GM19240 (cell line): ENCODE measurements around the gene KANSL1.
"Not testable (repeated sequence)": the region's sequence is repeated elsewhere in the genome, so short reads cannot be mapped to it uniquely, and the experiment has no call there.

Experiments used
- DNase-seq: peaks from one replicate; pipeline ENCODE4 v3.0.0; 2011; ENCODE audit warnings: low spot score; ENCODE audit not compliant: insufficient read length

The KANSL1 gene

GRCh38 chr17:46193151-46193625 lies at the start of gene KANSL1:
TSS of gene KANSL1 (minus strand) at chr17:46193429. CDS start at chr17:46172143, 21,286 bp downstream.
- DNase-seq: peak; percentile 85

- not testable (repeated sequence) for DNase-seq
Observed at GRCh38 chr17:46231359-46231758, 38.1 kb upstream of the KANSL1 start.

GRCh38 chr17:46225274-46225794 lies 32.1 kb upstream of the KANSL1 start:
- peak; percentile 69 for DNase-seq

GRCh38 chr17:46224864-46225263 lies 31.6 kb upstream of the KANSL1 start:
- not testable (repeated sequence) for DNase-seq

- DNase-seq: not testable (repeated sequence)
Observed at GRCh38 chr17:46223041-46223440, 29.8 kb upstream of the KANSL1 start.

- no peak for DNase-seq
Observed at GRCh38 chr17:46216682-46217081, 23.5 kb upstream of the KANSL1 start.

GRCh38 chr17:46212634-46213435 lies 19.6 kb upstream of the KANSL1 start:
- peak; percentile 31 for DNase-seq

- no peak for DNase-seq
Observed at GRCh38 chr17:46208997-46209396, 15.8 kb upstream of the KANSL1 start.

GRCh38 chr17:46205975-46206374 lies 12.7 kb upstream of the KANSL1 start:
- DNase-seq: no peak

- no peak for DNase-seq
Observed at GRCh38 chr17:46202424-46202823, 9.2 kb upstream of the KANSL1 start.

GRCh38 chr17:46201491-46201890 lies 8.3 kb upstream of the KANSL1 start:
- no peak for DNase-seq

- DNase-seq: no peak
Observed at GRCh38 chr17:46200197-46200596, 7.0 kb upstream of the KANSL1 start.

GRCh38 chr17:46199379-46199778 lies 6.2 kb upstream of the KANSL1 start:
- no peak for DNase-seq

- DNase-seq: no peak
Observed at GRCh38 chr17:46198233-46198632, 5.0 kb upstream of the KANSL1 start.

- no peak for DNase-seq
Observed at GRCh38 chr17:46197530-46197929, 4.3 kb upstream of the KANSL1 start.

- no peak for DNase-seq
Observed at GRCh38 chr17:46195939-46196716, 2.9 kb upstream of the KANSL1 start.

- no peak for DNase-seq
Observed at GRCh38 chr17:46195217-46195855, 2.1 kb upstream of the KANSL1 start.

- no peak for DNase-seq
Observed at GRCh38 chr17:46194393-46195216, 1.4 kb upstream of the KANSL1 start.

GRCh38 chr17:46193626-46194392 lies 580 bp upstream of the KANSL1 start:
- peak; percentile 84 for DNase-seq
